ENCODE data around the gene MYO16. TPM values are rescaled to one million over a fixed set of nuclear protein-coding genes. Genes with fewer than 3 reads are reported as not detected.

MYO16 gene
- total RNA-seq, 1 experiment from 2014 or later, result 0.49 TPM

- BruUV-seq (replicated peaks), result no TSS peak
- no peak overlapping the region for H3K27ac ChIP-seq (ENCODE audit: low read depth, low read length, poor library complexity, severe bottlenecking)
- CTCF ChIA-PET, result no interaction called here
Observed at GRCh38 chr13:108807841-108808240, 178.4 kb downstream of the MYO16 start.

GRCh38 chr13:108812165-108812564, 182.8 kb downstream of the MYO16 start:
- no peaks in the 10 kb centered on the region for H3K36me3 ChIP-seq (ENCODE audit: insufficient read depth, low read length, poor library complexity, severe bottlenecking)
- H3K27ac ChIP-seq (ENCODE audit: low read depth, low read length, poor library complexity, severe bottlenecking), result no peak overlapping the region
- no peaks in the 10 kb centered on the region for H3K9me3 ChIP-seq (ENCODE audit: low read depth, low read length, poor library complexity, severe bottlenecking)
- no peak for DNase-seq (ENCODE audit: low spot score)
- POLR2A ChIA-PET (ENCODE audit: low non-redundant PET), result no interaction called here
- no peaks in the 10 kb centered on the region for H3K27me3 ChIP-seq (replicated peaks; ENCODE audit: insufficient read depth, low read depth, low read length, poor library complexity)
- intact Hi-C loops (cut with micrococcal nuclease; ENCODE audit: unreplicated experiment), result no loop called here
- no peak for TF ChIP-seq CTCF (conservative IDR thresholded peaks at IDR 0.05; ENCODE audit: low read depth, low read length)
- no peak for TF ChIP-seq EZH2 (IDR thresholded peaks at IDR 0.05; ENCODE audit: borderline replicate concordance, low read depth, low read length, poor library complexity, severe bottlenecking)
- no peak overlapping the region for H3K4me3 ChIP-seq (ENCODE audit: low read depth, low read length, poor library complexity, severe bottlenecking)
- BruUV-seq (replicated peaks), result no TSS peak
- H3K4me1 ChIP-seq (ENCODE audit: insufficient read depth, low read length, poor library complexity, severe bottlenecking), result no peaks in the 10 kb centered on the region
- CTCF ChIA-PET, result no interaction called here

More at GRCh38 chr13:108807841-108808240, 178.4 kb downstream of the MYO16 start:
- intact Hi-C loops (cut with micrococcal nuclease; ENCODE audit: unreplicated experiment), result no loop called here
- no peak for DNase-seq (ENCODE audit: low spot score)
- H3K36me3 ChIP-seq (ENCODE audit: insufficient read depth, low read length, poor library complexity, severe bottlenecking), result no peaks in the 10 kb centered on the region
- no peaks in the 10 kb centered on the region for H3K9me3 ChIP-seq (ENCODE audit: low read depth, low read length, poor library complexity, severe bottlenecking)
- H3K4me1 ChIP-seq (ENCODE audit: insufficient read depth, low read length, poor library complexity, severe bottlenecking), result no peaks in the 10 kb centered on the region
- TF ChIP-seq CTCF (conservative IDR thresholded peaks at IDR 0.05; ENCODE audit: low read depth, low read length) (no peak), EZH2 (IDR thresholded peaks at IDR 0.05; ENCODE audit: borderline replicate concordance, low read depth, low read length, poor library complexity, severe bottlenecking) (no peak)
- POLR2A ChIA-PET (ENCODE audit: low non-redundant PET), result no interaction called here
- H3K27me3 ChIP-seq (replicated peaks; ENCODE audit: insufficient read depth, low read depth, low read length, poor library complexity), result no peaks in the 10 kb centered on the region
- no peak overlapping the region for H3K4me3 ChIP-seq (ENCODE audit: low read depth, low read length, poor library complexity, severe bottlenecking)

GRCh38 chr13:108812661-108813060, 183.2 kb downstream of the MYO16 start:
- no TSS peak for BruUV-seq (replicated peaks)
- intact Hi-C loops (cut with micrococcal nuclease; ENCODE audit: unreplicated experiment), result no loop called here
- no peak for DNase-seq (ENCODE audit: low spot score)
- Histone ChIP-seq H3K27ac (ENCODE audit: low read depth, low read length, poor library complexity, severe bottlenecking) (no peak overlapping the region), H3K4me3 (ENCODE audit: low read depth, low read length, poor library complexity, severe bottlenecking) (no peak overlapping the region), H3K36me3 (ENCODE audit: insufficient read depth, low read length, poor library complexity, severe bottlenecking) (no peaks in the 10 kb centered on the region), H3K27me3 (replicated peaks; ENCODE audit: insufficient read depth, low read depth, low read length, poor library complexity) (no peaks in the 10 kb centered on the region), H3K9me3 (ENCODE audit: low read depth, low read length, poor library complexity, severe bottlenecking) (no peaks in the 10 kb centered on the region), H3K4me1 (ENCODE audit: insufficient read depth, low read length, poor library complexity, severe bottlenecking) (no peaks in the 10 kb centered on the region)
- no peak for TF ChIP-seq CTCF (conservative IDR thresholded peaks at IDR 0.05; ENCODE audit: low read depth, low read length)
- TF ChIP-seq EZH2 (IDR thresholded peaks at IDR 0.05; ENCODE audit: borderline replicate concordance, low read depth, low read length, poor library complexity, severe bottlenecking), result no peak
- POLR2A ChIA-PET (ENCODE audit: low non-redundant PET), result no interaction called here
- CTCF ChIA-PET, result no interaction called here
